GM18868 (cell line): ENCODE data around the gene ABCA6.
"Not testable (repeated sequence)": the region's sequence is repeated elsewhere in the genome, so short reads cannot be mapped to it uniquely, and the experiment has no call there.

Source experiments
- ATAC-seq: cut with Tn5 transposase; IDR thresholded peaks from one replicate; pipeline ENCODE4 v1.9.1; 2021; ENCODE audit warnings: mild to moderate bottlenecking, moderate library complexity; ENCODE audit not compliant: unreplicated experiment

ABCA6 gene

GRCh38 chr17:69073392-69073791 lies 68.3 kb downstream of the ABCA6 start:
- ATAC-seq: not testable (repeated sequence)

- ATAC-seq: not testable (repeated sequence)
Observed at GRCh38 chr17:69072803-69073256, 68.9 kb downstream of the ABCA6 start.

- ATAC-seq: not testable (repeated sequence)
Observed at GRCh38 chr17:69071233-69071586, 70.5 kb downstream of the ABCA6 start.

GRCh38 chr17:69070378-69071232 lies 71.1 kb downstream of the ABCA6 start:
- not testable (repeated sequence) for ATAC-seq

- ATAC-seq: no peak
Observed at GRCh38 chr17:69069226-69069750, 72.4 kb downstream of the ABCA6 start.

GRCh38 chr17:69067274-69068047 lies 74.2 kb downstream of the ABCA6 start:
- ATAC-seq: no peak

- no peak for ATAC-seq
Observed at GRCh38 chr17:69066482-69066881, 75.2 kb downstream of the ABCA6 start.

GRCh38 chr17:69065113-69065512 lies 76.6 kb downstream of the ABCA6 start:
- no peak for ATAC-seq

GRCh38 chr17:69064476-69064875 lies 77.2 kb downstream of the ABCA6 start:
- no peak for ATAC-seq

GRCh38 chr17:69064001-69064400 lies 77.7 kb downstream of the ABCA6 start:
- no peak for ATAC-seq

- no peak for ATAC-seq
Observed at GRCh38 chr17:69062860-69063581, 78.7 kb downstream of the ABCA6 start.

- no peak for ATAC-seq
Observed at GRCh38 chr17:69061721-69062556, 79.8 kb downstream of the ABCA6 start.

- ATAC-seq: no peak
Observed at GRCh38 chr17:69060822-69061221, 80.9 kb downstream of the ABCA6 start, which contains the start of gene ABCA9. Gene ABCA9 (minus strand): TSS chr17:69060927. CDS start chr17:69051126, 9,801 bp downstream.

GRCh38 chr17:69059458-69060175 lies 82.1 kb downstream of the ABCA6 start:
- no peak for ATAC-seq

- ATAC-seq: no peak
Observed at GRCh38 chr17:69058165-69058564, 83.5 kb downstream of the ABCA6 start.

GRCh38 chr17:69057280-69057679 lies 84.4 kb downstream of the ABCA6 start:
- ATAC-seq: no peak

- ATAC-seq: no peak
Observed at GRCh38 chr17:69056179-69056823, 85.4 kb downstream of the ABCA6 start.

- ATAC-seq: no peak
Observed at GRCh38 chr17:69055334-69055733, 86.4 kb downstream of the ABCA6 start.
